HG03280 (cell line): ENCODE measurements around the gene VWA8.
"Not testable (repeated sequence)": the region's sequence is repeated elsewhere in the genome, so short reads cannot be mapped to it uniquely, and the experiment has no call there.

Experiments
- ATAC-seq: cut with Tn5 transposase; IDR thresholded peaks from one replicate; pipeline ENCODE4 v1.9.1; 2021; ENCODE audit warnings: mild to moderate bottlenecking, moderate library complexity; ENCODE audit not compliant: unreplicated experiment

Gene VWA8

GRCh38 chr13:41599619-41600018 lies 361.3 kb downstream of the VWA8 start:
- ATAC-seq = no peak

GRCh38 chr13:41597348-41598041 lies 363.4 kb downstream of the VWA8 start:
- ATAC-seq = no peak

- ATAC-seq = no peak
These were observed 364.7 kb downstream of the VWA8 start for GRCh38 chr13:41596190-41596589.

- no peak for ATAC-seq
These were observed 365.6 kb downstream of the VWA8 start for GRCh38 chr13:41595298-41595697.

- no peak for ATAC-seq
These were observed 370.3 kb downstream of the VWA8 start for GRCh38 chr13:41590643-41591042.

GRCh38 chr13:41590122-41590521 lies 370.8 kb downstream of the VWA8 start:
- no peak for ATAC-seq

- ATAC-seq = no peak
These were observed 371.5 kb downstream of the VWA8 start for GRCh38 chr13:41589434-41589833.

GRCh38 chr13:41588899-41589298 lies 372.0 kb downstream of the VWA8 start:
- ATAC-seq = no peak

GRCh38 chr13:41588448-41588847 lies 372.5 kb downstream of the VWA8 start:
- ATAC-seq = no peak

GRCh38 chr13:41587490-41587889 lies 373.4 kb downstream of the VWA8 start:
- no peak for ATAC-seq

- no peak for ATAC-seq
These were observed 374.7 kb downstream of the VWA8 start for GRCh38 chr13:41586216-41586615.

GRCh38 chr13:41582027-41582463 lies 378.9 kb downstream of the VWA8 start:
- no peak for ATAC-seq

GRCh38 chr13:41580345-41580744 lies 380.6 kb downstream of the VWA8 start:
- no peak for ATAC-seq

GRCh38 chr13:41579881-41580280 lies 381.0 kb downstream of the VWA8 start:
- ATAC-seq = no peak

GRCh38 chr13:41579168-41579567 lies 381.7 kb downstream of the VWA8 start:
- ATAC-seq = no peak

- ATAC-seq = no peak
These were observed 382.5 kb downstream of the VWA8 start for GRCh38 chr13:41578371-41578770.

- no peak for ATAC-seq
These were observed 383.5 kb downstream of the VWA8 start for GRCh38 chr13:41577436-41577835.

- ATAC-seq = not testable (repeated sequence)
These were observed 387.3 kb downstream of the VWA8 start for GRCh38 chr13:41573640-41574039.

- not testable (repeated sequence) for ATAC-seq
These were observed 389.0 kb downstream of the VWA8 start for GRCh38 chr13:41571817-41572340.

GRCh38 chr13:41568972-41569351 lies 391.9 kb downstream of the VWA8 start:
- no peak for ATAC-seq

GRCh38 chr13:41568143-41568971 lies 392.6 kb downstream of the VWA8 start:
- ATAC-seq = no peak

GRCh38 chr13:41567363-41567762 lies 393.5 kb downstream of the VWA8 start:
- ATAC-seq = no peak
